OCI-LY3 (cell line): ENCODE results near the gene TOP2A.

Experiments
- EZH2phosphoT487 ChIP-seq: fragments of 200-600 bp; shearing (Covaris generic); IDR thresholded peaks from 2 replicates; pipeline ENCODE4 v1.6.1; 2018; ENCODE audit warnings: antibody characterized with exemption, mixed run types, low read depth
- TF ChIP-seq, protein P1 (sequence below): fragments of 200-600, 300-600 bp; sonication (generic); IDR thresholded peaks from 2 replicates; pipeline ENCODE4 v1.5.1; 2014; ENCODE audit warnings: antibody characterized with exemption, low read length, low read depth

DNA sequence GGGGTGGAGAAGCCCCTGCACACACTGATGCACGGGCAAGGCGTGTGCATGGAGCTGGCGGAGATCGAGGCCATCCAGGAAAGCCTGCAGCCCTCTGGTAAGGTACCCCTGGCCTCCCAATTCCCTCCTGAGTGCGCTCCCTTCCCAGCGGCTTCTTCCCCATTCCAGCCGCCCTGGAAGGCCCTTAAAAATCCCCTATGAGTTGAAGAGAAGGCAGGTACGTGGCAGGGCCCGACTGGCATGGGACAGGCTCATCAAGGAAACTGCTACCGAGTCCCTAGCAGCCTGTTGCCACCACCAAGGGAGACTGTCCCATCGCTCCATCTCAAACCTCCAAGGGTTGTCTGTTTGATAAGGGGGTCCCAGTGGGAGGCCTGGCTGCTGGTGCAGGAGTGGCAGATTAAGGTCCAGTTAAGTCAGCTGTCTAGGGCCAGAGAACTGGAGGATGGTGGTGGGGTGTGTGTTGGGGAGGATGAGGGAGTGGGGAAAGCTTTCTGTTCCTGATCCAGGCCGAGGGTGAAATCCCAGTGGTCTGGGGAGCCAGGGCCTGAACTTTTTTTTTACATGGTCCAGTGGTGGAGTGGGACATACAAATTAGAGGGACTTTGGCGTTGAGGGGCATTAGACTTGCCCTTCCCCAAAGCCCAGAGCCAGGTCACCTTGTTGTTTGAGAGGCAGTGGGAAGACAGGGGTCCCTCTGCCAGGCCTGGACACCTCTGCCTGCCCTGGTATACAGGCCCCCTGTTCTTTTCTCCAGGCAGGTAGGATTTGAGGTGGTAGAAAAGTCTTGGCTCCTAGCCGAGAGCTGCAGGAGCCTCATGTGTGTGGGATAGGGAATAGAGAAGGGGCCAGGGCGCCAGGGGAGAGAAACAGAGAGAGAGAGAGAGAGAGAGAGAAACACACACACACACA lies 26.5 kb upstream of the TOP2A start:
- TF ChIP-seq, protein P1, sequence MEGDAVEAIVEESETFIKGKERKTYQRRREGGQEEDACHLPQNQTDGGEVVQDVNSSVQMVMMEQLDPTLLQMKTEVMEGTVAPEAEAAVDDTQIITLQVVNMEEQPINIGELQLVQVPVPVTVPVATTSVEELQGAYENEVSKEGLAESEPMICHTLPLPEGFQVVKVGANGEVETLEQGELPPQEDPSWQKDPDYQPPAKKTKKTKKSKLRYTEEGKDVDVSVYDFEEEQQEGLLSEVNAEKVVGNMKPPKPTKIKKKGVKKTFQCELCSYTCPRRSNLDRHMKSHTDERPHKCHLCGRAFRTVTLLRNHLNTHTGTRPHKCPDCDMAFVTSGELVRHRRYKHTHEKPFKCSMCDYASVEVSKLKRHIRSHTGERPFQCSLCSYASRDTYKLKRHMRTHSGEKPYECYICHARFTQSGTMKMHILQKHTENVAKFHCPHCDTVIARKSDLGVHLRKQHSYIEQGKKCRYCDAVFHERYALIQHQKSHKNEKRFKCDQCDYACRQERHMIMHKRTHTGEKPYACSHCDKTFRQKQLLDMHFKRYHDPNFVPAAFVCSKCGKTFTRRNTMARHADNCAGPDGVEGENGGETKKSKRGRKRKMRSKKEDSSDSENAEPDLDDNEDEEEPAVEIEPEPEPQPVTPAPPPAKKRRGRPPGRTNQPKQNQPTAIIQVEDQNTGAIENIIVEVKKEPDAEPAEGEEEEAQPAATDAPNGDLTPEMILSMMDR, result no peak; the same call in 1 of the 2 replicates
- no peak for TF ChIP-seq EZH2phosphoT487
